ENCODE measurements around the gene SCN7A. TPM values are rescaled to one million over a fixed set of nuclear protein-coding genes. Genes with fewer than 3 reads are reported as not detected.

Gene SCN7A
- total and polyA plus RNA-seq, 9 donors, result 31.2 to 133 (median 71.9) TPM

GRCh38 chr2:166373951-166374350 lies 120.1 kb downstream of the SCN7A start:
- H3K9me3 ChIP-seq, result no peaks in the 10 kb centered on the region
- no peak overlapping the region for H3K27ac ChIP-seq
- H3K36me3 ChIP-seq, result no peaks in the 10 kb centered on the region
- DNase-seq, result no peak
- H3K27me3 ChIP-seq, result no peaks in the 10 kb centered on the region
- intact Hi-C loops (cut with DNase I), result no loop called here
- H3K4me1 ChIP-seq (ENCODE audit: insufficient read depth), result peaks cover 4% of the 10 kb centered on the region
- H3K4me3 ChIP-seq, result no peak overlapping the region
- TF ChIP-seq CTCF (IDR thresholded peaks at IDR 0.05) (no peak), EP300 (IDR thresholded peaks at IDR 0.05) (no peak), POLR2A (IDR thresholded peaks at IDR 0.05) (no peak)

GRCh38 chr2:166373539-166373938 lies 120.5 kb downstream of the SCN7A start:
- Histone ChIP-seq H3K36me3 (no peaks in the 10 kb centered on the region), H3K4me3 (no peak overlapping the region), H3K27me3 (no peaks in the 10 kb centered on the region), H3K4me1 (ENCODE audit: insufficient read depth) (peaks cover 4% of the 10 kb centered on the region), H3K9me3 (no peaks in the 10 kb centered on the region), H3K27ac (no peak overlapping the region)
- TF ChIP-seq EP300 (IDR thresholded peaks at IDR 0.05) (no peak), CTCF (IDR thresholded peaks at IDR 0.05) (no peak), POLR2A (IDR thresholded peaks at IDR 0.05) (no peak)
- intact Hi-C loops (cut with DNase I), result no loop called here
- no peak for DNase-seq

GRCh38 chr2:166373105-166373504 lies 120.9 kb downstream of the SCN7A start:
- intact Hi-C loops (cut with DNase I), result no loop called here
- Histone ChIP-seq H3K36me3 (no peaks in the 10 kb centered on the region), H3K27ac (no peak overlapping the region), H3K9me3 (no peaks in the 10 kb centered on the region), H3K4me3 (no peak overlapping the region), H3K27me3 (no peaks in the 10 kb centered on the region), H3K4me1 (ENCODE audit: insufficient read depth) (peaks cover 4% of the 10 kb centered on the region)
- no peak for DNase-seq
- WGBS, 3 donors, result 55 to 63% (median 57%) methylated on average over 2 of the region's 2 CpGs
- TF ChIP-seq EP300 (IDR thresholded peaks at IDR 0.05) (no peak), CTCF (IDR thresholded peaks at IDR 0.05) (no peak), POLR2A (IDR thresholded peaks at IDR 0.05) (no peak)

- no peak for TF ChIP-seq EP300 (IDR thresholded peaks at IDR 0.05)
- TF ChIP-seq POLR2A (IDR thresholded peaks at IDR 0.05), result no peak
- TF ChIP-seq CTCF (IDR thresholded peaks at IDR 0.05), result no peak
- Histone ChIP-seq H3K27ac (no peak overlapping the region), H3K4me1 (ENCODE audit: insufficient read depth) (peaks cover 4% of the 10 kb centered on the region), H3K27me3 (no peaks in the 10 kb centered on the region), H3K36me3 (no peaks in the 10 kb centered on the region), H3K4me3 (no peak overlapping the region), H3K9me3 (no peaks in the 10 kb centered on the region)
- no peak for DNase-seq
- WGBS, 3 donors, result 75 to 76% (median 75%) methylated on average over 2 of the region's 2 CpGs
- intact Hi-C loops (cut with DNase I), result no loop called here
Measured at GRCh38 chr2:166372046-166372445, 122.0 kb downstream of the SCN7A start.

All from ovary (tissue), 9 donors.